Bronchial epithelial cell (primary cell): ENCODE results near the gene MGST1. TPM values are rescaled to one million over a fixed set of nuclear protein-coding genes. Genes with fewer than 3 reads are reported as not detected.

Experiments used
- DNase-seq: peaks from one replicate; pipeline ENCODE4 v3.0.0-alpha.2; 2010; ENCODE audit warnings: low read depth
- FAIRE-seq: peaks from 2 replicates; lab custom pipeline; 2011; peaks lifted over from hg19 to GRCh38; lab: Jason Lieb, UNC
- H3K27me3 ChIP-seq: 2 replicates; pipeline ENCODE4 v1.5.1; 2011; ENCODE audit warnings: low read length; ENCODE audit not compliant: control insufficient read depth, insufficient read depth
- H3K36me3 ChIP-seq: 2 replicates; pipeline ENCODE4 v1.5.1; 2011; ENCODE audit warnings: low read length; ENCODE audit not compliant: control insufficient read depth, insufficient read depth
- H3K4me3 ChIP-seq: 2 replicates; pipeline ENCODE4 v1.5.1; 2011; ENCODE audit warnings: mild to moderate bottlenecking, low read depth, low read length, control low read depth
- total RNA-seq: library from RNA; depleted of rRNA; stranded (reverse); fragments of >200 nt; gene quantifications from 2 replicates; pipeline ENCODE4 v1.2.1, GENCODE V29; 2014
- TF ChIP-seq, protein P1 (sequence below): IDR thresholded peaks from 2 replicates; pipeline ENCODE4 v1.5.1; 2011; ENCODE audit warnings: mild to moderate bottlenecking, moderate library complexity, low read length, control low read depth, inconsistent platforms; ENCODE audit not compliant: insufficient read depth, severe bottlenecking

MGST1 gene
- total RNA-seq, 1 donor from 2014 or later: 66.1 TPM

DNA sequence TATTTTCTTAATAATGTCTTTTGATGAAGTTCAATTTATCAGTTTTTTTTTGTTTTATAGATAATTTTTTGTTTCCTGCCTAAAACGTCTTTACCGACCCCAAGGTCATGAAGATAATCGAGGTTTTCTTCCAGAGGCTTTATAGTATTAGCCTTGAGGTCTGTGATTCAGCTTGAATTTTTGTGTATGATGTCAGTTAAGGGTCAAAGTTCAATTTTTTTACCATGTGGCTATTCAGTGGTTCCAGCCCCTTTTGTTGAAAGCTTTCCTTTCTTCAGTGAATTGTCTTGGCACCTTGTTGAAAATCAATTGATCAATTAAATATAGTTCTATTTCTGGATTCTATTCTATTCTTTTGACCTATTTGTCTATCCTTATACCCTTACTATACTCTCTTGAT is 3.2 kb upstream of the MGST1 start:
- TF ChIP-seq, protein P1, sequence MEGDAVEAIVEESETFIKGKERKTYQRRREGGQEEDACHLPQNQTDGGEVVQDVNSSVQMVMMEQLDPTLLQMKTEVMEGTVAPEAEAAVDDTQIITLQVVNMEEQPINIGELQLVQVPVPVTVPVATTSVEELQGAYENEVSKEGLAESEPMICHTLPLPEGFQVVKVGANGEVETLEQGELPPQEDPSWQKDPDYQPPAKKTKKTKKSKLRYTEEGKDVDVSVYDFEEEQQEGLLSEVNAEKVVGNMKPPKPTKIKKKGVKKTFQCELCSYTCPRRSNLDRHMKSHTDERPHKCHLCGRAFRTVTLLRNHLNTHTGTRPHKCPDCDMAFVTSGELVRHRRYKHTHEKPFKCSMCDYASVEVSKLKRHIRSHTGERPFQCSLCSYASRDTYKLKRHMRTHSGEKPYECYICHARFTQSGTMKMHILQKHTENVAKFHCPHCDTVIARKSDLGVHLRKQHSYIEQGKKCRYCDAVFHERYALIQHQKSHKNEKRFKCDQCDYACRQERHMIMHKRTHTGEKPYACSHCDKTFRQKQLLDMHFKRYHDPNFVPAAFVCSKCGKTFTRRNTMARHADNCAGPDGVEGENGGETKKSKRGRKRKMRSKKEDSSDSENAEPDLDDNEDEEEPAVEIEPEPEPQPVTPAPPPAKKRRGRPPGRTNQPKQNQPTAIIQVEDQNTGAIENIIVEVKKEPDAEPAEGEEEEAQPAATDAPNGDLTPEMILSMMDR: no peak
- no peak for FAIRE-seq
- H3K4me3 ChIP-seq: no peak overlapping the region

DNA sequence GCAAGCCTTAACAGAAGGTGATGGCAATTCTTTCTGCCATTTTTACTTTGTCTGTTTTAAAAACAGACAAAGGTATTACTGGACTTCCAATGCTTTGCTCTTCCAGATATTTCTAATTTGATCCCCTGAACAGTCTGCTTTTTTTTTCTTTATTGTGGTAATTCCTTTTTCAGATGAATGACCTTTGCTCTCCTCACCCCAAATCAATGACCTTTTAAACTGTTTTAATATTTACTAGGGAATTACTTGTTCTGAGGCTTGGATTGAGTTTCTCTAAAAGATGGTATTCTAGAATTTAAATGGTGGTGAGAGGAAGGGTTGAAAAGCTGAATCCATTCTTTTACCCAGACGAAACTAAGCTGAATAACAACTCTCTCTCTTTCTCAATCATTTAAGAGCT is 2.3 kb upstream of the MGST1 start:
- H3K27me3 ChIP-seq: no peaks in the 10 kb centered on the region
- no peak overlapping the region for H3K4me3 ChIP-seq
- no peaks in the 10 kb centered on the region for H3K36me3 ChIP-seq
- TF ChIP-seq, protein P1: no peak
- FAIRE-seq (no peak), DNase-seq (no peak)

More for the DNA sequence above, 3.2 kb upstream of the MGST1 start:
- Histone ChIP-seq H3K36me3 (no peaks in the 10 kb centered on the region), H3K27me3 (no peaks in the 10 kb centered on the region)
- DNase-seq: no peak

DNA sequence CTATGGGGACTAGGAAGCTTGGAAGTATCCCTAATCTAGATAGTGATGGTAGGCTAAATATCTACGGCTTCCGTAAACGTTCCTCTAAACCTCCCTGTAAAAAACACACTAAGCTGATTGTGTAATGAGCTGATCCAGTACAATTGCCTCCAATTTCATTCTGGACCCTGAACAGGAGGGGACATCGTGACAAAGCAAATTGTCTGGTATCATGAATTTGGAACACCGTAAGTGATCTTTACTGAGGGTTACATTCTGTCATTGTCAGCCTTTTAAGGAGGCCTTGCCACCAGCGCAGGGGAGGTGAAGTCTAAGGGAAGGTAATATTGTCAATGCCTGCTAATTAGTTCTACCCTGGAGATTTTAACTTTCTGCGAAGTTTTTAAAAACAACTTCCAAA is 487 bp upstream of the MGST1 start:
- no peak for FAIRE-seq
- Histone ChIP-seq H3K27me3 (no peaks in the 10 kb centered on the region), H3K4me3 (peak overlapping the region; percentile 80), H3K36me3 (peaks cover 2% of the 10 kb centered on the region)
- TF ChIP-seq, protein P1: no peak
- peak; percentile 34 for DNase-seq

DNA sequence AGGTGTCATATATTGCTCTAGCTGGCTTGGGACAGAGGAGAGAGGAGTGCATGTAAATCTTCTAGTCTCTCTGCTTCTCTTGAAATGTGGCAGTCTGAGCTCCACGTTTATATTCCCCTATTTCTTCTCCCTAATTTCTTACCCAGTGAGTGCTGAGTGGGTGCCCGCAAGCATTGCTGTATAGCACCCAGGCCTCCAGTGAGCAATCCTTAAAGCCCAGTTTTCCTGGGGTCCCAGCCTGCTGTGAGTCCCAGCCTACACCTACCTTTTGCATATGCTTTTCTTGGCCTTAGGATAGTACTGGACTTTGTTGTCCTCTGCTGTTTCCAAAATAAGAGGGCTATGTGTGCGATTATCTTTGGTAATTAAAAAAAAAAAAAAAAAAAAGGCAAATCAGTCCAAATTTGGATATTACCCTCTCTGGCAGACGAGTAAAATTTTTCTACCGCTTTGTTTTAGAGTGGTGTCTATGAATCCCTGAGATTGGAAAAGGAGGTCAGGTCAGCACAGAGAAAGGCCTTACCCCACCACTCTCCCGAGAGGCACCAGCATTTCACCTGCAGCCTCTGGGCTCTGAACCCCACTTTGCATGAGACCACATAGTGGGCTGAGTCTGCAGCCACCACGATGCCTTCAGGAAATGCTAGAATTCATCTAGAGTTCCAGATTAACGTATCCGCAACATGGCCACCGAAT is 1.1 kb downstream of the MGST1 start:
- DNase-seq: no peak
- FAIRE-seq: no peak

DNA sequence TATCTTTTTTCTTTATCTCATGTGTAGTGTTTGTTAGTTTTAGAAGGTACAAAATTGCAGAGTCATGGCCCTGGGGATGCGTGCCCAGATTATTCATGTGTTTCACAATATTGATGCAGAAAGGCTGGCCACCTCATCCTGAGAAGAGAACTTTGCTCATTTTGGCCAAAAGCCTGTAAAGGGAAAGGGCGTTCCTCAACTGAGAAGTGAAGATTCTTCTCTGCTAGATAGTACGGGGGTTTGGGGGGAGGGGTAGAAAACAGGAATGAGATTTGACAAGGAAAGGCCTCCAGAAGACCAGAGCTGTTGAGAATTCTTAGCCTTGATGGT is 1.7 kb downstream of the MGST1 start:
- TF ChIP-seq, protein P1: no peak
- FAIRE-seq (no peak), DNase-seq (peak; percentile 88)

More for the DNA sequence above, 1.1 kb downstream of the MGST1 start:
- TF ChIP-seq, protein P1: no peak
- H3K36me3 ChIP-seq: peaks cover 4% of the 10 kb centered on the region
- H3K4me3 ChIP-seq: peak overlapping the region; percentile 80
- no peaks in the 10 kb centered on the region for H3K27me3 ChIP-seq

DNA sequence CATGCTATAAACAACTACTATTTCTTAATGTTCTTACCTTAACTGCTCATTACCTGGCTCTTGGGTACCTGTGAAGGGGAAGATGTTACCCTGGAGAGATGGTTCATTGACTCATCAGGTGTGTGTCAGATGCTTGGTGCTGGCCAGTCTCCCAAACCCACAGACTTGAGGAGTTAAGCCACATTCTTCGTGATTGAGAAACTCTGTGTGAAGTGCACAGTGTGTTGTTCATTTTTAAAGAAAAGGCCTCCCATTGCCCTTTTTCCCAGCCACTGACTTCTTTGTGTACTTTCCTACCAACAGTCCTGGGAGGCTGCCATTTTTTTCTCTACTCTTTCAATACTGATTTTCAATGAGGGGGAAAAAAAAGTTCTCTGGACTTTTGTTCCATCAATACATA is 3.2 kb downstream of the MGST1 start:
- TF ChIP-seq, protein P1: no peak
- Histone ChIP-seq H3K27me3 (no peaks in the 10 kb centered on the region), H3K36me3 (peaks cover 13% of the 10 kb centered on the region), H3K4me3 (peak overlapping the region; percentile 24)
- peak; percentile 98 for FAIRE-seq
- peak; percentile 99 for DNase-seq

More for the DNA sequence above, 1.7 kb downstream of the MGST1 start:
- Histone ChIP-seq H3K36me3 (peaks cover 5% of the 10 kb centered on the region), H3K4me3 (peak overlapping the region; percentile 80), H3K27me3 (no peaks in the 10 kb centered on the region)
